ENCODE measurements around the gene MARVELD1. TPM values are rescaled to one million over a fixed set of nuclear protein-coding genes. Genes with fewer than 3 reads are reported as not detected.
A peak's percentile ranks its signal among the peaks of the same experiment; 100 is the strongest.

Gene MARVELD1
- total RNA-seq, 1 donor from 2014 or later: 52.3 TPM

- no peak for TF ChIP-seq CTCF (conservative IDR thresholded peaks at IDR 0.05)
- Mint-ChIP-seq H3K4me1 (peaks cover 13% of the 10 kb centered on the region), H3K9me3 (no peaks in the 10 kb centered on the region), H3K27ac (ENCODE audit: unreplicated experiment) (no peak overlapping the region), H3K4me3 (peak overlapping the region; percentile 4), H3K27me3 (ENCODE audit: low read depth) (no peaks in the 10 kb centered on the region), H3K36me3 (ENCODE audit: low read depth) (peaks cover 13% of the 10 kb centered on the region)
- DNase-seq (ENCODE audit: low read depth, low spot score): no peak
These were observed 29.8 kb downstream of the MARVELD1 start for GRCh38 chr10:97743169-97743943.

GRCh38 chr10:97744405-97745035 is 31.0 kb downstream of the MARVELD1 start:
- no peak overlapping the region for H3K4me3 Mint-ChIP-seq
- H3K36me3 Mint-ChIP-seq (ENCODE audit: low read depth): peaks cover 12% of the 10 kb centered on the region
- no peak for DNase-seq (ENCODE audit: low read depth, low spot score)
- H3K9me3 Mint-ChIP-seq: no peaks in the 10 kb centered on the region
- H3K27ac Mint-ChIP-seq (ENCODE audit: unreplicated experiment): peak overlapping the region; percentile 81
- H3K27me3 Mint-ChIP-seq (ENCODE audit: low read depth): no peaks in the 10 kb centered on the region
- H3K4me1 Mint-ChIP-seq: peaks cover 12% of the 10 kb centered on the region
- no peak for TF ChIP-seq CTCF (conservative IDR thresholded peaks at IDR 0.05)

- Mint-ChIP-seq H3K27me3 (ENCODE audit: low read depth) (no peaks in the 10 kb centered on the region), H3K36me3 (ENCODE audit: low read depth) (peaks cover 6% of the 10 kb centered on the region), H3K4me1 (no peaks in the 10 kb centered on the region), H3K27ac (ENCODE audit: unreplicated experiment) (no peak overlapping the region), H3K9me3 (no peaks in the 10 kb centered on the region), H3K4me3 (no peak overlapping the region)
- DNase-seq (ENCODE audit: low read depth, low spot score): no peak
- TF ChIP-seq CTCF (conservative IDR thresholded peaks at IDR 0.05): no peak
These were observed 34.0 kb downstream of the MARVELD1 start for GRCh38 chr10:97747573-97747972.

GRCh38 chr10:97748116-97748515 is 34.6 kb downstream of the MARVELD1 start:
- peaks cover 6% of the 10 kb centered on the region for H3K36me3 Mint-ChIP-seq (ENCODE audit: low read depth)
- no peak overlapping the region for H3K27ac Mint-ChIP-seq (ENCODE audit: unreplicated experiment)
- no peaks in the 10 kb centered on the region for H3K9me3 Mint-ChIP-seq
- H3K27me3 Mint-ChIP-seq (ENCODE audit: low read depth): no peaks in the 10 kb centered on the region
- no peak for DNase-seq (ENCODE audit: low read depth, low spot score)
- no peaks in the 10 kb centered on the region for H3K4me1 Mint-ChIP-seq
- no peak for TF ChIP-seq CTCF (conservative IDR thresholded peaks at IDR 0.05)
- no peak overlapping the region for H3K4me3 Mint-ChIP-seq

GRCh38 chr10:97752956-97753355 is 39.4 kb downstream of the MARVELD1 start:
- TF ChIP-seq CTCF (conservative IDR thresholded peaks at IDR 0.05): no peak
- DNase-seq (ENCODE audit: low read depth, low spot score): no peak
- H3K27ac Mint-ChIP-seq (ENCODE audit: unreplicated experiment): peak overlapping the region; percentile 19
- no peaks in the 10 kb centered on the region for H3K4me1 Mint-ChIP-seq
- no peak overlapping the region for H3K4me3 Mint-ChIP-seq
- H3K27me3 Mint-ChIP-seq (ENCODE audit: low read depth): no peaks in the 10 kb centered on the region
- no peaks in the 10 kb centered on the region for H3K9me3 Mint-ChIP-seq
- no peaks in the 10 kb centered on the region for H3K36me3 Mint-ChIP-seq (ENCODE audit: low read depth)

Data from neural crest cell (in vitro differentiated cells).